ENCODE results near the gene HGD. TPM values are rescaled to one million over a fixed set of nuclear protein-coding genes. Genes with fewer than 3 reads are reported as not detected.

HGD gene
- total RNA-seq, 1 experiment from 2014 or later = 0.33 TPM

DNA sequence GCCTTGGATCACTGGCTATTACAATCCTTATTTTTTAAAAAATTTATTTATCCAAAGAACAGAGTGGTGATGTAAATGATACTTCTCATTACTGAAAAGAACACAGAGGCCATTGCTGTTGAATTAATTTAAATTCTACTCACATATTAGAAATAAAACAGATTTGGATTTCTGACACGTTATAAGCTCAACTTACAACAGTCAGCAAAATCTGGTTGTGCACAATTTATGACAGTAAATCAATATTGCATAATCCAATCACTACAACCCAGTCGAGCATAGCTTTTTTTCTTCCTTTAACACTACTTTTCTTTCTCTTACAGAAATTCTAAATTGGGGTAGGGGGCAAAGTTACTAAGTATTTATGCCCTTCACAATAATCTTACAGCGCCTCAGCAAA is 17.3 kb upstream of the HGD start:
- Histone ChIP-seq H2AK5ac (ENCODE audit: insufficient read length, low read length) (no peak overlapping the region), H2BK5ac (ENCODE audit: insufficient read length, low read length) (no peak overlapping the region), H2BK12ac (ENCODE audit: insufficient read length, low read depth, low read length) (no peak overlapping the region), H4K20me1 (ENCODE audit: control insufficient read depth, insufficient read depth, insufficient read length) (no peaks in the 10 kb centered on the region), H2BK15ac (ENCODE audit: low read depth, low read length) (no peak overlapping the region), H3K14ac (ENCODE audit: insufficient read depth, low read length) (no peak overlapping the region), H2BK120ac (ENCODE audit: low read depth, low read length, poor library complexity, severe bottlenecking) (no peak overlapping the region), H3T11ph (ENCODE audit: low read length) (no peak overlapping the region), H4K5ac (ENCODE audit: insufficient read length, low read depth, low read length) (no peak overlapping the region), H3K79me1 (ENCODE audit: insufficient read depth, low read depth, low read length, poor library complexity, severe bottlenecking) (no peaks in the 10 kb centered on the region), H3K9ac (ENCODE audit: extremely low read depth, insufficient read length, low read length) (no peak overlapping the region), H3K4me1 (ENCODE audit: insufficient read depth, low read length) (no peaks in the 10 kb centered on the region; the same call in 1 of the 2 replicates), H3K23me2 (ENCODE audit: insufficient read length, low read depth, low read length, poor library complexity, severe bottlenecking) (no peaks in the 10 kb centered on the region), H2BK20ac (ENCODE audit: low read depth, low read length, poor library complexity, severe bottlenecking) (no peak overlapping the region), H3K18ac (ENCODE audit: insufficient read length, low read depth, low read length) (no peak overlapping the region), H3K27me3 (ENCODE audit: insufficient read depth, low read length) (no peaks in the 10 kb centered on the region; the same call in 1 of the 2 replicates), H3K4ac (ENCODE audit: low read depth, low read length) (no peak overlapping the region), H3K23ac (ENCODE audit: insufficient read length, low read depth, low read length) (no peak overlapping the region), H3K79me2 (ENCODE audit: insufficient read depth, low read length) (no peaks in the 10 kb centered on the region), H3K9me3 (ENCODE audit: control insufficient read depth, low read depth, low read length) (no peaks in the 10 kb centered on the region), H3K4me2 (ENCODE audit: insufficient read depth, insufficient read length, low read length) (no peak overlapping the region), H3K27ac (ENCODE audit: insufficient read length, low read depth, low read length) (no peak overlapping the region), H3K56ac (ENCODE audit: insufficient read length, low read depth, low read length) (no peak overlapping the region), H4K8ac (replicated peaks; ENCODE audit: insufficient read length, low read depth, low read length) (no peak overlapping the region), H4K91ac (ENCODE audit: insufficient read length, low read depth, low read length) (no peak overlapping the region), H2AFZ (ENCODE audit: low read length) (no peak overlapping the region)
- TF ChIP-seq, protein P1, sequence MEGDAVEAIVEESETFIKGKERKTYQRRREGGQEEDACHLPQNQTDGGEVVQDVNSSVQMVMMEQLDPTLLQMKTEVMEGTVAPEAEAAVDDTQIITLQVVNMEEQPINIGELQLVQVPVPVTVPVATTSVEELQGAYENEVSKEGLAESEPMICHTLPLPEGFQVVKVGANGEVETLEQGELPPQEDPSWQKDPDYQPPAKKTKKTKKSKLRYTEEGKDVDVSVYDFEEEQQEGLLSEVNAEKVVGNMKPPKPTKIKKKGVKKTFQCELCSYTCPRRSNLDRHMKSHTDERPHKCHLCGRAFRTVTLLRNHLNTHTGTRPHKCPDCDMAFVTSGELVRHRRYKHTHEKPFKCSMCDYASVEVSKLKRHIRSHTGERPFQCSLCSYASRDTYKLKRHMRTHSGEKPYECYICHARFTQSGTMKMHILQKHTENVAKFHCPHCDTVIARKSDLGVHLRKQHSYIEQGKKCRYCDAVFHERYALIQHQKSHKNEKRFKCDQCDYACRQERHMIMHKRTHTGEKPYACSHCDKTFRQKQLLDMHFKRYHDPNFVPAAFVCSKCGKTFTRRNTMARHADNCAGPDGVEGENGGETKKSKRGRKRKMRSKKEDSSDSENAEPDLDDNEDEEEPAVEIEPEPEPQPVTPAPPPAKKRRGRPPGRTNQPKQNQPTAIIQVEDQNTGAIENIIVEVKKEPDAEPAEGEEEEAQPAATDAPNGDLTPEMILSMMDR (conservative IDR thresholded peaks at IDR 0.05) = no peak
- Mint-ChIP-seq H3K4me1 (peaks cover 24 to 27% of the 10 kb centered on the region in 2 experiments), H3K27ac (no peak overlapping the region), H3K27me3 (ENCODE audit: low read depth) (no peaks in the 10 kb centered on the region), H3K36me3 (ENCODE audit: insufficient read depth in 1 of 3, low read depth in 3 of 3) (peaks cover 5 to 16% (median 15%) of the 10 kb centered on the region in 3 experiments; a peak in 6 of 7 replicates), H3K4me3 (no peak overlapping the region), H3K9me3 (peaks cover 3 to 4% of the 10 kb centered on the region in 2 experiments; a peak in 2 of 5 replicates)
- DNase-seq = no peak
- WGBS (ENCODE audit: extremely low coverage, insufficient read length, low lambda C conversion rate) = no CpG with 5 or more reads among the region's 3 CpGs
